ENCODE results near the gene CPHXL2.

DNA sequence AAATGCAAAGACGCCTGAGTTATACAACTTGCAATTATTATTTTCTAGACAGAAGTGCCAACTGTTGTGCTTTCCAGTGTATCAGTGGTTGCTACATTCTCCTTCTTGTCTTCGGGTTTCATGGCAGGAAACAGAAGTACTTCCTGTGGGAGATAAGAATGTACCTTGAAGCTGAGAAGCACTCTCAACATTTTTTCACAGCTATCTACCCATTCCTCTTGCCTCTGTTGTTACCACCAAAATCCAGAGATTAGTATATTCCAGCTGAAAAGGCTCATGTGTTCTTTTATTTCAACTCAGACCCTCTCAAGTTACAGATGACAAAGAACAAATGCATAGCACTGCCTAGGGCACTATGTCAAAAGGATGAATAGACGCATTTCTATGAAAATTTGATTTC, 49.0 kb downstream of the CPHXL2 start:
- TF ChIP-seq CTCF (IDR thresholded peaks at IDR 0.05) (no peak), POLR2A (IDR thresholded peaks at IDR 0.05) (no peak)
